Thyroid gland (tissue), 4 donors: Measurements from ENCODE around the gene FAM193B. TPM values are rescaled to one million over a fixed set of nuclear protein-coding genes. Genes with fewer than 3 reads are reported as not detected.
"Not testable (repeated sequence)": the region's sequence is repeated elsewhere in the genome, so short reads cannot be mapped to it uniquely, and the experiment has no call there.

Experiments
- DNase-seq, 2 donors: peaks; one replicate each; pipeline ENCODE4 v3.0.0-alpha.2; 2019
- H3K27ac ChIP-seq, 3 donors: fragments of 200-600 bp; sonication (generic); 1 replicate in 2 of 3; 2 replicates in 1 of 3; pipeline ENCODE4 v1.5.1; 2016 to 2019; ENCODE audit warnings: mild to moderate bottlenecking in 1 of 3, moderate library complexity in 1 of 3
- H3K27me3 ChIP-seq: fragments of 200-600 bp; sonication (generic); one replicate; pipeline ENCODE4 v1.5.1; 2019
- H3K36me3 ChIP-seq, 2 donors: fragments of 200-600 bp; sonication (generic); one replicate each; pipeline ENCODE4 v1.5.1; 2016 to 2019
- H3K4me1 ChIP-seq, 2 donors: fragments of 200-600 bp; sonication (generic); one replicate each; pipeline ENCODE4 v1.5.1; 2017 to 2019
- H3K4me3 ChIP-seq, 3 donors: fragments of 200-600 bp; sonication (generic); replicated peaks in 1 of 3; 1 replicate in 2 of 3; 2 replicates in 1 of 3; pipeline ENCODE4 v1.5.1; 2016; ENCODE audit warnings: mild to moderate bottlenecking in 1 of 3
- H3K9me3 ChIP-seq: fragments of 200-600 bp; sonication (generic); one replicate; pipeline ENCODE4 v1.5.1; 2017
- CTCF ChIP-seq, 6 experiments: fragments of 200-600 bp in 3 of 6; fragments of 450-650 bp in 3 of 6; sonication (generic) in 3 of 6; IDR thresholded peaks; one replicate each; pipeline ENCODE4 v1.5.1; 2016 to 2019; ENCODE audit warnings: antibody characterized with exemption in 6 of 6, mild to moderate bottlenecking in 2 of 6, inconsistent platforms in 1 of 6, moderate library complexity in 1 of 6
- POLR2A ChIP-seq, 2 donors: fragments of 450-650 bp; IDR thresholded peaks; one replicate each; pipeline ENCODE4 v1.6.1; 2017; ENCODE audit warnings: antibody characterized with exemption in 2 of 2, mild to moderate bottlenecking in 2 of 2, moderate library complexity in 1 of 2
- WGBS, 2 donors: methylation state at CpG; one replicate each; pipeline ENCODE4 v1.1.5; 2017; 5-methylcytosine and 5-hydroxymethylcytosine counted together
- intact Hi-C: fragments of 100-400 bp; cut with DNase I; formaldehyde crosslinking; loops from one replicate; pipeline ENCODE4 v1.15.1; 2023
- total RNA-seq, 4 donors: library from RNA; depleted of rRNA; stranded (reverse); fragments of >200 nt; gene quantifications; one replicate each; pipeline ENCODE4 v1.2.3, GENCODE V29; 2016

Gene FAM193B
- total RNA-seq, 4 donors from 2014 or later: 38.0 to 54.7 (median 46.6) TPM

GRCh38 chr5:177535125-177535524 is 19.2 kb downstream of the FAM193B start:
- H3K27me3 ChIP-seq: no peaks in the 10 kb centered on the region
- 88 to 91% methylated on average over 7 of the region's 7 CpGs for WGBS, 2 donors
- DNase-seq: no peak
- H3K4me3 ChIP-seq: no peak overlapping the region
- H3K27ac ChIP-seq: no peak overlapping the region
- H3K36me3 ChIP-seq: peaks cover 22 to 24% of the 10 kb centered on the region in 2 donors
- H3K4me1 ChIP-seq: peaks cover 6 to 28% of the 10 kb centered on the region in 2 donors
- no peaks in the 10 kb centered on the region for H3K9me3 ChIP-seq
- no peak for TF ChIP-seq POLR2A (IDR thresholded peaks at IDR 0.05)
- TF ChIP-seq CTCF (IDR thresholded peaks at IDR 0.05): no peak
- intact Hi-C loops: no loop called here

DNA sequence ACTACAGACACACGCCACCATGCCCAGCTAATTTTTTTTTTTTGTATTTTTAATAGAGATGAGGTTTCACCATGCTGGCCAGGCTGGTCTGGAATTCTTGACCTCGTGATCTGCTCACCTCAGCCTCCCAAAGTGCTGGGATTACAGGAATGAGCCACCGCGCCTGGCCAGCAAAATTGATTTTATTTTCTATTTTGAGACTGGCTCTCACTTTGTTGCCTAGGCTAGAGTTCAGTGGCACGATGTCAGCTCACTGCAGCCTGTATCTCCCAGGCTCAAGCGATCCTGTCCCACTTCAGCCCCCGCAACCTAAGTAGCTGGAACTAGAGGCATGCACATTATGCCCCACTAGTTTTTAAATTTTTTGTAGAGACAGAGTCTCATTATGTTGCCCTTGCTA is 19.9 kb downstream of the FAM193B start:
- H3K9me3 ChIP-seq, H3K27ac ChIP-seq, H3K27me3 ChIP-seq, H3K4me3 ChIP-seq, DNase-seq, intact Hi-C loops: not testable (repeated sequence)
- Histone ChIP-seq H3K36me3 (peaks cover 25 to 29% of the 10 kb centered on the region in 2 donors), H3K4me1 (peaks cover 6 to 31% of the 10 kb centered on the region in 2 donors)
- 97% methylated on average over 7 of the region's 7 CpGs for WGBS, 2 donors

DNA sequence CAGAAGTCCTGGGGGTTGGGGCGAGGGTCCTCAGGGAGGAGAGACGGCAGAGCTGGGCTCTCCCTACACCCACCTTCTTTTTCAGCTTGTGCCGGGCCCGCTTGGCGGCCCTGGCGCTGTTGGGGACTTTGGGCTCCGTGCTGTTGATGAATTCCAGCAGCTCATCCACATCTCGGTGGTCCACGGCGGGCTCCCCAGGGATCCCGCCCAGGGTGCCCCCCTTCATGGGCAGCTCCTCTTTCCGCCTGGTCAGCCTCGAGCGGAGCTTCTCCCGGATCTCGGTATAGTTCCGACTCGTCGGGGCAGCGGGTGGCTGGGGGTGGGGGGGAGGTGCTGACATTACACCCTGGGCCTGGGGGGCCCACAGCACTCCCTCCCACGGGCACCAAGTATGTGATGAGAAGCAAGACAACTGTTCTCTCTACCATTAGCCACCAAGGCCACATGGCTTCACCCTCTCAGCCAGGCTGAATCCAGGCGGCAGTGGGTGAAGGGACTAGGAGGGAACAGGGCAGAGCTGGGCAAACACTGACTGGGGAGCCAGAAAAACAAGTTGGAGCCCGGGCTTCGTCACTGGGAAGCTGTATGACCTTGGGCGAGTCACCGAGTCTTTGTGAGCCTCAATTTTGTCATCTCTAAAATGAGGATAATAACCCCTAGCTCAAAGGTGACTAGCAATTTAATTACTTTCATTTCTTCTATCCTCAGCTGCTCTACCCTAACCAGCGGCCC is 23.0 kb downstream of the FAM193B start:
- Histone ChIP-seq H3K36me3 (peaks cover 12 to 42% of the 10 kb centered on the region in 2 donors), H3K4me3 (no peak overlapping the region), H3K27me3 (no peaks in the 10 kb centered on the region), H3K4me1 (peaks cover 6 to 18% of the 10 kb centered on the region in 2 donors), H3K9me3 (no peaks in the 10 kb centered on the region), H3K27ac (peak overlapping the region; percentile 48 to 62 (median 53))
- no peak for DNase-seq
- 92 to 93% methylated on average over 23 of the region's 27 CpGs for WGBS, 2 donors
- intact Hi-C loops: no loop called here
- TF ChIP-seq POLR2A (IDR thresholded peaks at IDR 0.05) (no peak), CTCF (IDR thresholded peaks at IDR 0.05) (no peak)

- no peak overlapping the region for H3K4me3 ChIP-seq
- DNase-seq: peak; percentile 91
- peak overlapping the region; percentile 48 to 62 (median 53) for H3K27ac ChIP-seq
- no peaks in the 10 kb centered on the region for H3K9me3 ChIP-seq
- TF ChIP-seq CTCF (IDR thresholded peaks at IDR 0.05) (peak in 3 of 6 experiments; percentile 14 to 33 (median 22)), POLR2A (IDR thresholded peaks at IDR 0.05) (no peak)
- intact Hi-C loops: no loop called here
- peaks cover 13 to 41% of the 10 kb centered on the region in 2 donors for H3K36me3 ChIP-seq
- H3K27me3 ChIP-seq: no peaks in the 10 kb centered on the region
- peaks cover 6 to 18% of the 10 kb centered on the region in 2 donors for H3K4me1 ChIP-seq
- WGBS, 2 donors: 27 to 42% methylated on average over 3 of the region's 3 CpGs
Measured at GRCh38 chr5:177530638-177531037, 23.7 kb downstream of the FAM193B start.

DNA sequence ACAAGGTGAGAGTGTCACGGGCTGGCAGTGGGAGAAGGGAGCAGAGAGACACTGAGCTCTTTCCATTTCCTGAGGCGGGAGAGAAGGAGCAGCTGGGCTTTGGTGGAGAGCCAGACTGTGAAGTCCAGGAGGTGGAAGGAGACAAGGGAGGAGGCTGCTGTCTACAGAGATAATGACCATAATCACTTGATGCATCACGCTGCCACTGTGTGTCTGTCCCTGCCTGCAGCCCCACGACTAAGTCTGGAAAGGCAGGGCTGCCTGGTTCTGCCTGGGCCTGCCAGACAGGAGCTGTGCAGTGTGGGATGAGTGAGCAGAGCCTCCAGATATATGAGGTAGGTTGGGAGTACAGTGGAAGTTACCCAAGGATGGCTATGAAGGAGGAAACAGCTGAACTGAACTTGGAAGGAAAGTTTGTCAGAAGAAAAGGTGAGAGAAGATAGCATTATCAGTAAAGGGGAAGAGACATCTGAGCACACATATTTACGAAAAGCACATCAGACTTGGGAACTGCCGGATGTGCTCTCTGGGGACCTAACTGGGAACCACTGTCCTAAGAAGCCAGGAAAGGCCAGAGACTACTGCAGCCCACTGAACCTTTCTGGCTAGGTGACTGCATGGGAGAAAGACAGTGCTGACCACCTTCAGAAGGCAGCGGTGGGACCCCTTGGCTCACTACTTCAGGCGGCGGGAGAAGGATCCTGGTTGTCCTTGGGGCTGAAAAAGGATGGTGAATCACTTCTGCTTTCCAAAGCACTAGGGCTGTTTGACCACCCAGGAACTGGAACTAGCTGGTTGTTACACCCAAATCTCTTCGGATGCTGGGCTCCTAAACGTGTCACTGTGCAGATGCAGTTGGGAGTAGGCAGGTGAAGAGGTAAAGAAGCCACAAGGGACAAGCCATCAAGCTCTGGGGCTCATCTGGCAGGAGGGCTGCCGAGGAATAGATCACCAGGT is 24.8 kb downstream of the FAM193B start:
- Histone ChIP-seq H3K27ac (peak overlapping the region in 1 of 3 donors; percentile 5), H3K9me3 (no peaks in the 10 kb centered on the region), H3K27me3 (no peaks in the 10 kb centered on the region), H3K4me1 (peaks cover 6 to 18% of the 10 kb centered on the region in 2 donors), H3K4me3 (no peak overlapping the region), H3K36me3 (peaks cover 20 to 49% of the 10 kb centered on the region in 2 donors)
- no peak for TF ChIP-seq POLR2A (IDR thresholded peaks at IDR 0.05)
- no peak for TF ChIP-seq CTCF (IDR thresholded peaks at IDR 0.05)
- intact Hi-C loops: loop anchor here (10.0 kb wide), 1 partner anchor 65 kb away; the partner anchor contains the start of gene TMED9
- 91 to 95% methylated on average over 12 of the region's 12 CpGs for WGBS, 2 donors
- DNase-seq: no peak
